Activated naive CD4-positive, alpha-beta T cell (primary cell): ENCODE results near the gene LMTK2.

ENCODE experiments used
- DNase-seq, 4 experiments: peaks; one replicate each; lab custom pipeline; 2025; lab: John Stamatoyannopoulos, UW

The LMTK2 gene

GRCh38 chr7:98203261-98203963 is 96.8 kb downstream of the LMTK2 start:
- no peak for DNase-seq

GRCh38 chr7:98203964-98204605 is 97.4 kb downstream of the LMTK2 start:
- DNase-seq = no peak

GRCh38 chr7:98204670-98205069 is 98.0 kb downstream of the LMTK2 start:
- no peak for DNase-seq

GRCh38 chr7:98205162-98205845 is 98.6 kb downstream of the LMTK2 start:
- DNase-seq = no peak

GRCh38 chr7:98206451-98207330 is 100.0 kb downstream of the LMTK2 start:
- no peak for DNase-seq

- no peak for DNase-seq
Measured at GRCh38 chr7:98209166-98209920, 102.7 kb downstream of the LMTK2 start.

- DNase-seq = no peak
Measured at GRCh38 chr7:98210513-98211220, 104.0 kb downstream of the LMTK2 start.

GRCh38 chr7:98211221-98211675 is 104.6 kb downstream of the LMTK2 start, which contains the start of gene BHLHA15:
TSS of gene BHLHA15 (plus strand) at chr7:98211439. CDS start at chr7:98212310, 871 bp downstream.
- DNase-seq = peak in 1 of 4 experiments; percentile 28

- no peak for DNase-seq
Measured at GRCh38 chr7:98211676-98212531, 105.2 kb downstream of the LMTK2 start.

GRCh38 chr7:98212532-98213041 is 105.9 kb downstream of the LMTK2 start:
- no peak for DNase-seq

- no peak for DNase-seq
Measured at GRCh38 chr7:98213296-98213887, 106.7 kb downstream of the LMTK2 start.

GRCh38 chr7:98213888-98214810 is 107.5 kb downstream of the LMTK2 start:
- DNase-seq = no peak

GRCh38 chr7:98214811-98215321 is 108.2 kb downstream of the LMTK2 start:
- no peak for DNase-seq

- DNase-seq = no peak
Measured at GRCh38 chr7:98215561-98216495, 109.2 kb downstream of the LMTK2 start.

- no peak for DNase-seq
Measured at GRCh38 chr7:98216941-98217622, 110.4 kb downstream of the LMTK2 start.
